Testis (tissue), 3 donors: ENCODE measurements around the gene PLCE1. TPM values are rescaled to one million over a fixed set of nuclear protein-coding genes. Genes with fewer than 3 reads are reported as not detected.

ENCODE experiments used
- DNase-seq: peaks from one replicate; pipeline ENCODE4 v3.0.0-alpha.2; 2019
- H3K27ac ChIP-seq, 2 donors: fragments of 200-600 bp; sonication (generic); one replicate each; pipeline ENCODE4 v1.5.1; 2019
- H3K27me3 ChIP-seq: fragments of 200-600 bp; sonication (generic); one replicate; pipeline ENCODE4 v1.5.1; 2019
- H3K36me3 ChIP-seq: fragments of 200-600 bp; sonication (generic); one replicate; pipeline ENCODE4 v1.5.1; 2017; ENCODE audit warnings: low read depth; ENCODE audit errors: missing control alignments
- H3K4me1 ChIP-seq: fragments of 200-600 bp; sonication (generic); one replicate; pipeline ENCODE4 v1.5.1; 2019
- H3K4me3 ChIP-seq, 2 donors: fragments of 200-600 bp; sonication (generic); one replicate each; pipeline ENCODE4 v1.5.1; 2017 to 2019
- H3K9me3 ChIP-seq: fragments of 200-600 bp; sonication (generic); one replicate; pipeline ENCODE4 v1.5.1; 2017
- POLR2A ChIP-seq: fragments of 450-650 bp; IDR thresholded peaks from one replicate; pipeline ENCODE4 v1.6.1; 2017; ENCODE audit warnings: antibody characterized with exemption, mild to moderate bottlenecking, moderate library complexity
- WGBS, 2 donors: methylation state at CpG; one replicate each; pipeline ENCODE4 v1.1.5; 2018; 5-methylcytosine and 5-hydroxymethylcytosine counted together
- intact Hi-C: fragments of 100-400 bp; cut with DNase I; formaldehyde crosslinking; loops from one replicate; pipeline ENCODE4 v1.15.1; 2023; ENCODE audit warnings: low total_unique reads
- polyA plus RNA-seq: library from polyadenylated mRNA; stranded (reverse); fragments of 350-450 nt; fragmentation: Illumina TruSeq; extraction: RNeasy Lipid Tissue Mini Kit (QIAGEN cat#74804); gene quantifications from one replicate; pipeline ENCODE4 v1.2.3, GENCODE V29; 2014; ENCODE audit warnings: low read depth, low replicate concordance; ENCODE audit not compliant: insufficient read depth
- total RNA-seq, 2 donors: library from RNA; depleted of rRNA; stranded (reverse); fragments of >200 nt; gene quantifications; one replicate each; pipeline ENCODE4 v1.2.3, GENCODE V29; 2016
- TF ChIP-seq, protein P1 (sequence below), 3 experiments: fragments of 450-650 bp in 2 of 3; fragments of 200-600 bp in 1 of 3; sonication (generic) in 1 of 3; IDR thresholded peaks; one replicate each; pipeline ENCODE4 v1.5.1; 2016 to 2019; ENCODE audit warnings: antibody characterized with exemption in 3 of 3, mild to moderate bottlenecking in 2 of 3, moderate library complexity in 1 of 3

The PLCE1 gene
- total and polyA plus RNA-seq, 3 donors from 2014 or later, result 4.2 to 8.2 (median 6.7) TPM

DNA sequence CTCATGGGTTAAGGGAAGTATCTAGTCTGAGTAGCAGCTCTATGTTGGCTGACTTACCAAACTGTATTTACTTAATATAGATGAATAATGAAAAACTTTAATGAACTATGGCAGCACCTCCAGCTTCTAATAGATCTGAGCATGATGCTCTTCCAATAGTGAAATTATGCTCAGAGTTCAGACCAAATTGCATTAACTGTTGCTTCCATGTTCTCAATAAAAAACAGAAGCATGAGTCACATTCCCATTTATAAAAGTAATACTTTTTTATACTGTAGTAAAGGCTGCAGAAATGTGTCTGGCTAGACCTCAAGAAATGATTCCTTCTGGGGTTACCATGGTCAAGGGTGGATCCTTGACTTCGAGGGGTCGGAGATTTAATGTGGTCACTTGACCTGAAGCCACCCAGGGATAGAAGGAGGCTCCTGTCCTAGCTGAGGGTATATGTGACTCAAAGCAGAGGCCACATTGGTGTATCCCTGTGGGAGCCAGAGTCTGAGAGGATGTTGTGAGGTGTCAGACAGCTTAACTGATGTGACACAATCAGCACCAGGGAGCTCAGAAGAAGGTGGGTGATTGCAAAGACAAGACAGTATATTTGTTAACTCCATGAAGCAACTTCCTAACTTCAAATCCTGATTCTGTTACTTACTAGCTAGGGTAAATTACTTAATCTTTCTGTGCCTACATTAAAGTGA is 19.8 kb upstream of the PLCE1 start:
- H3K36me3 ChIP-seq, result no peaks in the 10 kb centered on the region
- no peak for DNase-seq
- H3K27me3 ChIP-seq, result no peaks in the 10 kb centered on the region
- WGBS, 2 donors, result 72 to 85% methylated on average over 2 of the region's 2 CpGs
- no peaks in the 10 kb centered on the region for H3K4me1 ChIP-seq
- H3K4me3 ChIP-seq, result no peak overlapping the region
- no peak overlapping the region for H3K27ac ChIP-seq
- TF ChIP-seq, protein P1, sequence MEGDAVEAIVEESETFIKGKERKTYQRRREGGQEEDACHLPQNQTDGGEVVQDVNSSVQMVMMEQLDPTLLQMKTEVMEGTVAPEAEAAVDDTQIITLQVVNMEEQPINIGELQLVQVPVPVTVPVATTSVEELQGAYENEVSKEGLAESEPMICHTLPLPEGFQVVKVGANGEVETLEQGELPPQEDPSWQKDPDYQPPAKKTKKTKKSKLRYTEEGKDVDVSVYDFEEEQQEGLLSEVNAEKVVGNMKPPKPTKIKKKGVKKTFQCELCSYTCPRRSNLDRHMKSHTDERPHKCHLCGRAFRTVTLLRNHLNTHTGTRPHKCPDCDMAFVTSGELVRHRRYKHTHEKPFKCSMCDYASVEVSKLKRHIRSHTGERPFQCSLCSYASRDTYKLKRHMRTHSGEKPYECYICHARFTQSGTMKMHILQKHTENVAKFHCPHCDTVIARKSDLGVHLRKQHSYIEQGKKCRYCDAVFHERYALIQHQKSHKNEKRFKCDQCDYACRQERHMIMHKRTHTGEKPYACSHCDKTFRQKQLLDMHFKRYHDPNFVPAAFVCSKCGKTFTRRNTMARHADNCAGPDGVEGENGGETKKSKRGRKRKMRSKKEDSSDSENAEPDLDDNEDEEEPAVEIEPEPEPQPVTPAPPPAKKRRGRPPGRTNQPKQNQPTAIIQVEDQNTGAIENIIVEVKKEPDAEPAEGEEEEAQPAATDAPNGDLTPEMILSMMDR (IDR thresholded peaks at IDR 0.05), result no peak
- TF ChIP-seq POLR2A, result no peak
- intact Hi-C loops, result no loop called here
- H3K9me3 ChIP-seq, result no peaks in the 10 kb centered on the region

DNA sequence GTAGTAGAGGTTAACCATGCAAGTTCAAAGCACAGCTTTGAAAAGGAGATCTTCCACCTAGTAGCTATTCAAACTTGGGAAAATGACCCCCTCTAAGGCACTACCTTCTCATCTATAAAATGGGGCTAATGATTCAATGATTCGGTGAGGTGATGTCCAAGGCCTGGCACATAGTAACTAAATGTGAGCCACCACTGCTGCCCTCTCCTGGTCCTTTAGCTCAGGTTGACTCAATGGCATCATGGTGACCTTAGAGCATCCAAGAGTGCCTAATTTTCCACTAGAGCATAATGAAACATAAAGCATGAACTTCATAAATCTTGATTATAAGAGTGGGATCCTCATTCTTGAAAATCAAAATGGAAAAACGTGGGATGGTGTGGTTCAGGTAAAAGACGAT is 16.3 kb upstream of the PLCE1 start:
- Histone ChIP-seq H3K27me3 (no peaks in the 10 kb centered on the region), H3K4me1 (no peaks in the 10 kb centered on the region), H3K4me3 (no peak overlapping the region), H3K9me3 (no peaks in the 10 kb centered on the region), H3K36me3 (no peaks in the 10 kb centered on the region), H3K27ac (no peak overlapping the region)
- intact Hi-C loops, result no loop called here
- TF ChIP-seq, protein P1 (IDR thresholded peaks at IDR 0.05), result no peak
- TF ChIP-seq POLR2A, result no peak
- no peak for DNase-seq
- 81 to 85% methylated on average over 3 of the region's 3 CpGs for WGBS, 2 donors

DNA sequence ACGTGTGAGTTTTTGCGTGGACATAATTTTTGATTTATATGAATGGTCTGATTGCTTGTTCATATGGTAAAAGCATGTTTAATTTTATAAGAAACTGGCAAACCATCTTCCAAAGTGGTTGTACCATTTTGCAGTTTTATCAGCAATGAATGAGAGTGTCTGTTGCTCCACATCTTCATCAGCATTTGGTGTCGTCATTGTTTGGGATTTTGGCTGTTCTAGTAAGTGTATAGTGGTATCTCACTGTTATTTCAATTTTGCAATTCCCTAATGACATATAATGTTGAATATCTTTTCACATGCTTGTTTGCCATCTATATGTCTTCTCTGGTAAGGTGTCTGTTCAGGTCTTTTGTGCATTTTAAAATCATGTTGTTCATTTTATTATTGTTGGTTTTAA is 13.2 kb upstream of the PLCE1 start:
- no peak overlapping the region for H3K4me3 ChIP-seq
- H3K27ac ChIP-seq, result no peak overlapping the region
- DNase-seq, result no peak
- 90 to 95% methylated on average over 3 of the region's 3 CpGs for WGBS, 2 donors
- no peaks in the 10 kb centered on the region for H3K36me3 ChIP-seq
- H3K9me3 ChIP-seq, result no peaks in the 10 kb centered on the region
- no peak for TF ChIP-seq POLR2A
- TF ChIP-seq, protein P1 (IDR thresholded peaks at IDR 0.05), result no peak
- no peaks in the 10 kb centered on the region for H3K27me3 ChIP-seq
- intact Hi-C loops, result no loop called here
- H3K4me1 ChIP-seq, result no peaks in the 10 kb centered on the region

DNA sequence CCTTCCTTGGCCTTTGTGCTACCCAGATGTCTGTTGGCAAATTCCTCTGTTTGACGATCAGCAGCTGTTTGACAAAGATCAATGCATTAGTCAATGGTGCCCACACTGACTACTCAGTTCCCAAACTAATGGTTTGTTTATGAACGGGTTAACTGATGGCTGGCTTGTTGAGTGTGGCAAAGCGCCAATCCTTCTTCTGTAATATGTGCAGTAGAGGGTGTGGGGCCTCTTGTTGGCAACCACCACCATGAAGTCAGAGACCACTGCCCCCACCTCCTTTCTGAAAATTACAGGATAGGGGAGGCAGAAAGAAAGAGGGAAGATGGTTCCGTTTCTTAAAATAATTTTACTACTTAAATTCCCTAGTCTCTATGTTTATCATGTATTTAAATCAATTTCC is 2.6 kb upstream of the PLCE1 start:
- H3K27ac ChIP-seq, result no peak overlapping the region
- TF ChIP-seq POLR2A, result no peak
- TF ChIP-seq, protein P1 (IDR thresholded peaks at IDR 0.05), result no peak
- intact Hi-C loops, result no loop called here
- no peak for DNase-seq
- no peak overlapping the region for H3K4me3 ChIP-seq
- no peaks in the 10 kb centered on the region for H3K9me3 ChIP-seq
- no peaks in the 10 kb centered on the region for H3K27me3 ChIP-seq
- H3K4me1 ChIP-seq, result peaks cover 24% of the 10 kb centered on the region
- 74 to 78% methylated on average over 4 of the region's 4 CpGs for WGBS, 2 donors
- no peaks in the 10 kb centered on the region for H3K36me3 ChIP-seq
